Suprapubic skin (tissue), 4 donors: ENCODE results near the gene LDLRAD2. TPM values are rescaled to one million over a fixed set of nuclear protein-coding genes. Genes with fewer than 3 reads are reported as not detected.
"Not testable (repeated sequence)": the region's sequence is repeated elsewhere in the genome, so short reads cannot be mapped to it uniquely, and the experiment has no call there.

Experiments used
- DNase-seq, 2 donors: peaks; one replicate each; pipeline ENCODE4 v3.0.0-alpha.2; 2019; ENCODE audit warnings: low spot score in 2 of 2
- H3K27ac ChIP-seq: fragments of 200-600 bp; sonication (generic); one replicate; pipeline ENCODE4 v1.5.1; 2019
- H3K27me3 ChIP-seq: fragments of 200-600 bp; sonication (generic); one replicate; pipeline ENCODE4 v1.5.1; 2019
- H3K36me3 ChIP-seq: fragments of 200-600 bp; sonication (generic); one replicate; pipeline ENCODE4 v1.5.1; 2019
- H3K4me1 ChIP-seq: fragments of 200-600 bp; sonication (generic); one replicate; pipeline ENCODE4 v1.5.1; 2019
- H3K4me3 ChIP-seq: fragments of 200-600 bp; sonication (generic); one replicate; pipeline ENCODE4 v1.5.1; 2019; ENCODE audit warnings: mild to moderate bottlenecking
- H3K9me3 ChIP-seq: fragments of 200-600 bp; sonication (generic); one replicate; pipeline ENCODE4 v1.5.1; 2019
- CTCF ChIP-seq, 2 donors: fragments of 200-600 bp in 1 of 2; fragments of 450-650 bp in 1 of 2; sonication (generic) in 1 of 2; IDR thresholded peaks; one replicate each; pipeline ENCODE4 v1.5.1; 2016 to 2019; ENCODE audit warnings: antibody characterized with exemption in 2 of 2, mild to moderate bottlenecking in 1 of 2, moderate library complexity in 1 of 2
- EP300 ChIP-seq: sonication (generic); formaldehyde crosslinking; IDR thresholded peaks from one replicate; pipeline ENCODE4 v1.6.1; 2017; ENCODE audit warnings: antibody characterized with exemption
- POLR2A ChIP-seq, 2 donors: fragments of 450-650 bp; IDR thresholded peaks; one replicate each; pipeline ENCODE4 v1.6.1; 2017; ENCODE audit warnings: antibody characterized with exemption in 2 of 2, mild to moderate bottlenecking in 2 of 2, moderate library complexity in 2 of 2
- POLR2AphosphoS5 ChIP-seq, 3 donors: sonication (generic); formaldehyde crosslinking; IDR thresholded peaks; one replicate each; pipeline ENCODE4 v1.6.1; 2017; ENCODE audit warnings: antibody characterized with exemption in 3 of 3
- WGBS: methylation state at CpG from one replicate; pipeline ENCODE4 v1.1.5; 2018; 5-methylcytosine and 5-hydroxymethylcytosine counted together
- total RNA-seq, 4 donors: library from RNA; depleted of rRNA; stranded (reverse); fragments of >200 nt; gene quantifications; one replicate each; pipeline ENCODE4 v1.1.0, GENCODE V29; 2016

The LDLRAD2 gene
- total RNA-seq, 4 donors from 2014 or later, result 0.13 to 0.29 TPM; not detected in 2

- 52% methylated on average over 2 of the region's 2 CpGs for WGBS
- Histone ChIP-seq H3K9me3 (no peaks in the 10 kb centered on the region), H3K36me3 (no peaks in the 10 kb centered on the region), H3K4me3 (no peak overlapping the region), H3K27me3 (no peaks in the 10 kb centered on the region), H3K27ac (peak overlapping the region; percentile 9), H3K4me1 (peaks cover 16% of the 10 kb centered on the region)
- TF ChIP-seq POLR2A (IDR thresholded peaks at IDR 0.05), result no peak
- no peak for TF ChIP-seq POLR2AphosphoS5 (IDR thresholded peaks at IDR 0.05)
- TF ChIP-seq CTCF (IDR thresholded peaks at IDR 0.05), result no peak
- no peak for TF ChIP-seq EP300
- no peak for DNase-seq
Measured at GRCh38 chr1:21775550-21775914, 36.5 kb upstream of the LDLRAD2 start.

GRCh38 chr1:21775985-21776562 lies 36.0 kb upstream of the LDLRAD2 start:
- no peaks in the 10 kb centered on the region for H3K9me3 ChIP-seq
- no peak overlapping the region for H3K4me3 ChIP-seq
- DNase-seq, result no peak
- H3K27me3 ChIP-seq, result no peaks in the 10 kb centered on the region
- no peak overlapping the region for H3K27ac ChIP-seq
- H3K36me3 ChIP-seq, result no peaks in the 10 kb centered on the region
- H3K4me1 ChIP-seq, result peaks cover 20% of the 10 kb centered on the region
- TF ChIP-seq EP300, result no peak
- no peak for TF ChIP-seq POLR2A (IDR thresholded peaks at IDR 0.05)
- no peak for TF ChIP-seq POLR2AphosphoS5 (IDR thresholded peaks at IDR 0.05)
- TF ChIP-seq CTCF (IDR thresholded peaks at IDR 0.05), result no peak

- H3K4me1 ChIP-seq, result peaks cover 28% of the 10 kb centered on the region
- not testable (repeated sequence) for H3K4me3 ChIP-seq, H3K9me3 ChIP-seq, DNase-seq, H3K36me3 ChIP-seq, H3K27ac ChIP-seq, H3K27me3 ChIP-seq
- 93% methylated on average over 5 of the region's 5 CpGs for WGBS
Measured at GRCh38 chr1:21776925-21777324, 35.1 kb upstream of the LDLRAD2 start.

- no peaks in the 10 kb centered on the region for H3K36me3 ChIP-seq
- DNase-seq, result no peak
- H3K4me3 ChIP-seq, result no peak overlapping the region
- TF ChIP-seq EP300 (no peak), POLR2A (IDR thresholded peaks at IDR 0.05) (no peak), POLR2AphosphoS5 (IDR thresholded peaks at IDR 0.05) (no peak), CTCF (IDR thresholded peaks at IDR 0.05) (no peak)
- WGBS, result 92% methylated on average over 2 of the region's 2 CpGs
- H3K27ac ChIP-seq, result no peak overlapping the region
- H3K27me3 ChIP-seq, result no peaks in the 10 kb centered on the region
- H3K9me3 ChIP-seq, result no peaks in the 10 kb centered on the region
- H3K4me1 ChIP-seq, result peaks cover 30% of the 10 kb centered on the region
Measured at GRCh38 chr1:21778405-21778727, 33.7 kb upstream of the LDLRAD2 start.

- Histone ChIP-seq H3K27ac (no peak overlapping the region), H3K4me3 (no peak overlapping the region), H3K36me3 (no peaks in the 10 kb centered on the region), H3K27me3 (no peaks in the 10 kb centered on the region), H3K4me1 (peaks cover 32% of the 10 kb centered on the region), H3K9me3 (no peaks in the 10 kb centered on the region)
- WGBS, result 76% methylated on average over 12 of the region's 12 CpGs
- no peak for TF ChIP-seq CTCF (IDR thresholded peaks at IDR 0.05)
- no peak for TF ChIP-seq POLR2AphosphoS5 (IDR thresholded peaks at IDR 0.05)
- TF ChIP-seq POLR2A (IDR thresholded peaks at IDR 0.05), result no peak
- no peak for TF ChIP-seq EP300
- no peak for DNase-seq
Measured at GRCh38 chr1:21779613-21780521, 32.2 kb upstream of the LDLRAD2 start.
